AG09319 (cell line): Measurements from ENCODE around the gene KCMF1.
"Not testable (repeated sequence)": the region's sequence is repeated elsewhere in the genome, so short reads cannot be mapped to it uniquely, and the experiment has no call there.

Source experiments
- DNase-seq: peaks from one replicate; pipeline ENCODE4 v3.0.0-alpha.2; 2010; ENCODE audit warnings: low read depth; ENCODE audit errors: extremely low read depth
- CTCF ChIP-seq: IDR thresholded peaks from 2 replicates; pipeline ENCODE4 v1.5.1; 2011; ENCODE audit warnings: low read depth, mild to moderate bottlenecking, inconsistent platforms, low read length, moderate library complexity

Gene KCMF1

GRCh38 chr2:84938194-84938879 is 32.6 kb upstream of the KCMF1 start:
- no peak for DNase-seq
- no peak for TF ChIP-seq CTCF

GRCh38 chr2:84939426-84940087 is 31.4 kb upstream of the KCMF1 start:
- DNase-seq = no peak
- no peak for TF ChIP-seq CTCF

GRCh38 chr2:84940088-84940470 is 30.9 kb upstream of the KCMF1 start:
- no peak for DNase-seq
- TF ChIP-seq CTCF = no peak

GRCh38 chr2:84940831-84941412 is 30.0 kb upstream of the KCMF1 start:
- no peak for TF ChIP-seq CTCF
- no peak for DNase-seq

GRCh38 chr2:84942166-84942565 is 28.8 kb upstream of the KCMF1 start:
- no peak for TF ChIP-seq CTCF
- no peak for DNase-seq

GRCh38 chr2:84942964-84943421 is 28.0 kb upstream of the KCMF1 start:
- TF ChIP-seq CTCF = no peak
- no peak for DNase-seq

- DNase-seq = no peak
- TF ChIP-seq CTCF = no peak
Observed at GRCh38 chr2:84944295-84944909, 26.6 kb upstream of the KCMF1 start.

- DNase-seq = not testable (repeated sequence)
Observed at GRCh38 chr2:84945838-84946203, 25.1 kb upstream of the KCMF1 start.
